Esophagus mucosa (tissue), 1 donor: ENCODE results near the gene ABRACL. TPM values are rescaled to one million over a fixed set of nuclear protein-coding genes. Genes with fewer than 3 reads are reported as not detected.
A peak's percentile ranks its signal among the peaks of the same experiment; 100 is the strongest.

ENCODE experiments used
- ATAC-seq: fragments of 200-7000 bp; cut with Tn5 transposase; one replicate; pipeline ENCODE4 v1.9.1; 2020
- total RNA-seq: library from RNA; stranded (reverse); gene quantifications from one replicate; pipeline ENCODE4 v1.2.4, GENCODE V29; 2023
- donor health status: DM: yes; HTN: yes; CAD: no.

ABRACL gene
- total RNA-seq, 1 donor from 2014 or later = 36.4 TPM

DNA sequence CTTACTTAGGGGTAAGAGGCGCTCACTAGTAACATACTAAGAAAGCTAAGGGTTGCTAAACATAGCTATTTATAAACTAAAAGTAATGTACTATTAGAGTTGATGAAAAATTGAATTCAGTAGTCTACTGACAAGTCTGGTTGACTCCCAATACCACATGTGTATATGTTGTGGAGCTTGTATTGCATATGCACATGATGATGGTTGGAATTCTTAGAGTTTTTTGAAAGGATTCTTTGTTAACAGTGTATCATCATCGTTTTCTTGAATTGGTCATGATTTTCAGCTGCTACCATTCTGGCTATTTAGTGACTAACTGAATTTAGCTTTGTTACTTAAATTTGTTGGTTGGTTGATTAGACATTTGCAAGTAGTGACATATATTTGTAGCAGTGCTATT lies 27.2 kb downstream of the ABRACL start:
- ATAC-seq = no peak

DNA sequence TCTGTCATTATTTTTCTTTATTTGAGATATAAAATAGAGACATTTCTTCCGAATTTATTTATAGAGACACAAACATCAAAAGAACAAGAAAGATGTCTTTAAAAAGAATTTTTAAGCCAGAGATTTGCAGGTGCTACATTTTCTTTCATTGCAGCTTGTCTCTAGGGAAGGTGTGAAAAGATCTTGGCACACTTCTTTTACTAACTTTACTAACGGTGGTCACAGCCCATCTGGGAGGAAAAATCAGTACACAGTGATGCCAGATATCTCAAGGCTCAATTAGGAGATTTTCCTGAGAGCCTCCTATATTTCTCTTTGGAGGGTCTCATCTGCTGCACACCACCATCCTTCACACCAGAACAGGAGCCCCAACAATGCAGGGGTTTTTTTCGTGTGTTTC lies 29.5 kb downstream of the ABRACL start:
- no peak for ATAC-seq

- no peak for ATAC-seq
These were observed 31.8 kb downstream of the ABRACL start for GRCh38 chr6:139060332-139060731.

- no peak for ATAC-seq
These were observed 34.5 kb downstream of the ABRACL start for GRCh38 chr6:139062932-139063646.

DNA sequence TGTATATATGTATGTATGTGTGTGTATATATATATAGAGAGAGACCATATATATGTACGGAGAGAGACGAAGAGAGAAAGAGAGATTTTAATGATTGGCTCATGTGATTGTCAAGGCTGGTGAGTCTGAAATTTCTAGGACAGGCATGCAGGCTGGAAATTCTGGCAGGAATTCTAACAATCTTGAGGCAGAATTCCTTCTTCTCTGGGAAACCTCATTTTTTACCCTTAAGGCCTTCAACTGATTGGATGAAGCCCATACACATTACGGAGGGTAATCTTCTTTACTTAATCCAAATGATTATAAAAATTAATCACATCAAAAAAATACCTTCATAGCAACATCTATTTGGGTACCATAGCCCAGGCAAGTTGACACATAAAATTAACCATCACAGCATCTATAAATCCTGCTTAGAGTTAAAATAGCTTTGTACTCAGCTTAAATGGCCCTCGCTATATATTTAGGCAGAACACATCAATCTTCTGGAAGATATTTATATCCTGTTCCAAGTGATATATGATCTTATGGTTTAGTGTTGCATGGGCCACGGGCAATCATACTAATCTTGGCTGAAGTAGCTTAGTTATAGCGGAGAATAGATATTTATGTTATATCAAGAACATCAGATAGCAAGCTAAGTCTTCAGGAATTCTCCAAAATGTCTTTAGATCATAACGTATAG lies 36.6 kb downstream of the ABRACL start:
- no peak for ATAC-seq

DNA sequence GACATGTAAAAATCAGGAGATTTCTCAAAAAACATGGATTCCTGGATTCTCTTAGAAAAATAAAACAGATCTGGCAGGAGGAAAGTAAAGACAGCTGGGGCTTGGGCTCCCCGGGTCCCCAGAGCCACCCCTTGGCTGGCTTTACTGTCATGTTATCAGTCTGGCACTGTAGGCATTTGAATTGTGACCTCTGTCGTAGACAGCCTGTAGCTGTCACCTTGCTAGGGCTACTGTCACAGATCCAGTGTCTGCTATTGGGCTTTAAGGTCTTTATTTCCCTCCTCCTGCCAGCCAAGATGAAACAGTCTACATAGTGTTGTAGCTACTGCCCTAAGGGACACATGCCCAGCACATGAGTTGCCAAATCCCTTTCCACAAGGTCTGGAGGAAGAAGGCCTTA lies 37.5 kb downstream of the ABRACL start:
- ATAC-seq = no peak

- no peak for ATAC-seq
These were observed 40.3 kb downstream of the ABRACL start for GRCh38 chr6:139068846-139069245.

DNA sequence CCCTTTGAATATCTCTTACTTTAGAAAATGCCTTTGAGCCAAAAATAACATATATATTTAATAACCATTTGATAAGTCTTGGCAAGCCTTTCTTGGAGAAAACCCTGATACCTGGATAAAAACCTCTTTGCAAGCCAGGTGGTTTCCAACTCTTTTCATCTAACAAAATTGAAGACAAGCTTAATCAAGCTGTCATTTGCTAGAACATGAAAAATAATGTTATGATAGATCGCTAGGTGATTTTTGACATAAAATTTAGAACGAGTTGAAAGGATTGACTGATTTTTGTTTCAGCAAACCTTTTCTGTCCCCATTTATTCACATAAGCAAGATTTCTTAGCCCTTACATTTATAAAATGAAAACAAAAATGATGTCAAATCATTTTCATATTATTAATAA lies 44.6 kb downstream of the ABRACL start:
- ATAC-seq = no peak

- ATAC-seq = no peak
These were observed 50.5 kb downstream of the ABRACL start for GRCh38 chr6:139079018-139079417.

DNA sequence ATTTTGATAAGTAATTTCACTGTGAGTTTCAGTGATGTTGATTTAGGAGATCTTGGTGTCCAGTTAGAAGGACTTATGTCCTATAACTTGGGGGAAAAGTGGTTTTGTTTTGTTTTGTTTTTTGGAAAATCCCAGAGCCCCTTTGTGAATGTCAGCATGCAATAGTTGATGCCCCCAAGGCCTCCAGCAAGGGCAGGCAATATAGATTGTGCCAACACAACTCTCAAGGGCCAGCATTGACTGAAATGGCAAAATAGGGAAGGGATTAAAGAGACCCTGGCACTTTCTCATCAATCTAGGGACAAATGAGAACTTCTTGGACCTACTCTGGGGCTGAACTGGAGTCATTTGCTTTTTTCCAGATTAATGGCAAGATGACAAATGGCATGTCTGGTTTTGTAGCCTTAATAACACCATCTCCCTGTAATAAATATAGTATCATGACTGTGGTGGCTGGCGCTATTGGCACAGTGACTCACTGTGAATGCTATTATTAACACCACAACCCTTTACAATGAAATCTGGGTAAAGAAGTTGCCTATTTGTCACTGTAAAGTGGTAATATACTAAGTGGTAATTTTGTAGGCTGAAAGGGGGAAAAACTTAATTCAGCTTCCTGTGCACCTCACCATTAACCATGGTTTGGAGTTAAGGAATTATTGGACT lies 51.8 kb downstream of the ABRACL start:
- peak; percentile 73 for ATAC-seq

- no peak for ATAC-seq
These were observed 52.9 kb downstream of the ABRACL start for GRCh38 chr6:139081471-139081870.

DNA sequence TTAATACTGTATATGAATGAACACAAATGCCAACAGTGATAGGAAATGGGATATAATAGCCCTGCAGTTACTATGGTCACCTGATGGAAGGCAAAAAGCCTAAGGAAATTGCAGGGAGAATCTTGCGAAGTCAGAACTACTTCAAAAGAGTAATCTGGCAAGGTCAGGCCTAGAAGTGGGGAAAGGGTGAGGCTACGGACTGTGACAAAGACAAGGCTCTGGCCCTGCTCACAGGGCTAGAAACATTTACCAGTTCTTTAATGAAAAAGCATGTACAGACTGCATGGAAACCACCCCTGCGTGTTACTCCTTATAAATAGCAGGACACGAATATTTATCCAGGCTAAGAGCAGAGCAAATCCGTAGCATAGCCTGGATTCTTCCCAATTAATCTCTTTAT lies 53.8 kb downstream of the ABRACL start:
- no peak for ATAC-seq

GRCh38 chr6:139091826-139092225 lies 63.3 kb downstream of the ABRACL start:
- ATAC-seq = no peak

Other genes with a start within 250 kb of the ABRACL start
- not detected for gene ECT2L, start 232.7 kb upstream of the ABRACL start, total RNA-seq
- gene REPS1, start 40.5 kb upstream of the ABRACL start, total RNA-seq = 42.2 TPM
- gene HECA, start 106.3 kb downstream of the ABRACL start, total RNA-seq = 23.6 TPM